GM12865 (cell line): Measurements from ENCODE around the gene LHFPL6.
A peak's percentile ranks its signal among the peaks of the same experiment; 100 is the strongest.

Experiments used
- DNase-seq: peaks from one replicate; pipeline ENCODE4 v3.0.0; 2010; ENCODE audit warnings: low read depth
- H3K4me3 ChIP-seq: 2 replicates; pipeline ENCODE4 v1.5.1; 2011; ENCODE audit warnings: mild to moderate bottlenecking, low read depth, low read length, control low read depth
- CTCF ChIP-seq: IDR thresholded peaks from 2 replicates; pipeline ENCODE4 v1.5.1; 2011; ENCODE audit warnings: low read length, control low read depth, low read depth, inconsistent platforms; ENCODE audit not compliant: insufficient read depth; ENCODE audit errors: missing control alignments

LHFPL6 gene

GRCh38 chr13:39623466-39623865 is 20.5 kb upstream of the LHFPL6 start:
- no peak for DNase-seq
- no peak overlapping the region for H3K4me3 ChIP-seq
- TF ChIP-seq CTCF, result no peak

- no peak for TF ChIP-seq CTCF
- no peak overlapping the region for H3K4me3 ChIP-seq
- DNase-seq, result no peak
Observed at GRCh38 chr13:39618561-39618960, 15.6 kb upstream of the LHFPL6 start.

- no peak overlapping the region for H3K4me3 ChIP-seq
- peak; percentile 74 for DNase-seq
- TF ChIP-seq CTCF, result peak; percentile 90
Observed at GRCh38 chr13:39616087-39616694, 13.2 kb upstream of the LHFPL6 start.

GRCh38 chr13:39612023-39612637 is 9.1 kb upstream of the LHFPL6 start:
- peak; percentile 73 for TF ChIP-seq CTCF
- H3K4me3 ChIP-seq, result no peak overlapping the region
- peak; percentile 79 for DNase-seq

- no peak for TF ChIP-seq CTCF
- no peak for DNase-seq
- H3K4me3 ChIP-seq, result no peak overlapping the region
Observed at GRCh38 chr13:39607876-39608275, 4.9 kb upstream of the LHFPL6 start.

- no peak for TF ChIP-seq CTCF
- H3K4me3 ChIP-seq, result no peak overlapping the region
- no peak for DNase-seq
Observed at GRCh38 chr13:39605677-39606320, 2.8 kb upstream of the LHFPL6 start.
